Kidney (tissue), 14 donors: ENCODE results near the gene ADIG. TPM values are rescaled to one million over a fixed set of nuclear protein-coding genes. Genes with fewer than 3 reads are reported as not detected.
"Not testable (repeated sequence)": the region's sequence is repeated elsewhere in the genome, so short reads cannot be mapped to it uniquely, and the experiment has no call there.

Experiments used
- DNase-seq, 5 donors: peaks; one replicate each; pipeline ENCODE4 v3.0.0-alpha.2; 2013 to 2020
- FAIRE-seq: peaks from 2 replicates; lab custom pipeline; 2012; peaks lifted over from hg19 to GRCh38; lab: Jason Lieb, UNC
- H3K27ac ChIP-seq, 2 donors: one replicate each; pipeline ENCODE4 v1.7.0; 2013; ENCODE audit warnings: low read depth in 2 of 2, low read length in 2 of 2, inconsistent platforms in 1 of 2
- H3K27me3 ChIP-seq: one replicate; pipeline ENCODE4 v1.7.1; 2013; ENCODE audit warnings: low read length, inconsistent platforms; ENCODE audit not compliant: control insufficient read depth, insufficient read depth
- H3K36me3 ChIP-seq, 3 donors: one replicate each; pipeline versions ENCODE4 v1.7.0 to v1.7.1; 2013; ENCODE audit warnings: low read length in 3 of 3, control low read depth in 1 of 3, inconsistent platforms in 1 of 3; ENCODE audit not compliant: insufficient read depth in 3 of 3, control insufficient read depth in 2 of 3
- H3K4me1 ChIP-seq, 3 donors: one replicate each; pipeline versions ENCODE4 v1.7.0 to v1.7.1; 2013; ENCODE audit warnings: low read length in 3 of 3, inconsistent platforms in 1 of 3, low read depth in 1 of 3; ENCODE audit not compliant: control insufficient read depth in 2 of 3, insufficient read depth in 2 of 3
- H3K4me3 ChIP-seq, 3 donors: one replicate each; pipeline versions ENCODE4 v1.7.0 to v1.8.1; 2013; ENCODE audit warnings: low read length in 3 of 3, control low read depth in 1 of 3, inconsistent platforms in 1 of 3
- H3K9ac ChIP-seq, 3 donors: one replicate each; pipeline versions ENCODE4 v1.7.0 to v1.7.1; 2013; ENCODE audit warnings: low read length in 3 of 3, control low read depth in 1 of 3, inconsistent platforms in 1 of 3
- H3K9me3 ChIP-seq, 3 donors: one replicate each; pipeline versions ENCODE4 v1.7.0 to v1.7.1; 2013; ENCODE audit warnings: low read length in 3 of 3, control low read depth in 1 of 3, inconsistent platforms in 1 of 3; ENCODE audit not compliant: control insufficient read depth in 2 of 3, insufficient read depth in 1 of 3
- intact Hi-C: fragments of 100-400 bp; cut with DNase I; formaldehyde crosslinking; loops from one replicate; pipeline ENCODE4 v1.11.1; 2022
- polyA plus RNA-seq: library from polyadenylated mRNA; stranded (reverse); fragments of 350-450 nt; fragmentation: Illumina TruSeq; extraction: RNeasy Lipid Tissue Mini Kit (QIAGEN cat#74804); gene quantifications from one replicate; pipeline ENCODE4 v1.2.3, GENCODE V29; 2014; ENCODE audit warnings: low read depth, low replicate concordance; ENCODE audit not compliant: insufficient read depth
- total RNA-seq: library from RNA; stranded (reverse); fragmentation: NEBNext Ultra II Directional; extraction: Animal tissue kit (Norgen Biotek cat#: 25700); gene quantifications from one replicate; pipeline ENCODE4 v1.2.1, GENCODE V29; 2021
- TF ChIP-seq, protein P1 (sequence below): IDR thresholded peaks from 3 replicates; pipeline ENCODE4 v1.5.1; 2012; ENCODE audit warnings: mild to moderate bottlenecking, moderate library complexity, borderline replicate concordance; ENCODE audit not compliant: insufficient read depth; ENCODE audit errors: extremely low read depth
- donor health status: control.
- donor health status: control.
- donor health status: control.
- donor health status: control.
- donor health status: control.
- donor health status: DM: yes; HTN: yes; CAD: no.
- donor health status: Normal renal cell carcinoma (clear cell type).

Gene ADIG
- total and polyA plus RNA-seq, 2 donors from 2014 or later, result 0.58 TPM; not detected in 1

DNA sequence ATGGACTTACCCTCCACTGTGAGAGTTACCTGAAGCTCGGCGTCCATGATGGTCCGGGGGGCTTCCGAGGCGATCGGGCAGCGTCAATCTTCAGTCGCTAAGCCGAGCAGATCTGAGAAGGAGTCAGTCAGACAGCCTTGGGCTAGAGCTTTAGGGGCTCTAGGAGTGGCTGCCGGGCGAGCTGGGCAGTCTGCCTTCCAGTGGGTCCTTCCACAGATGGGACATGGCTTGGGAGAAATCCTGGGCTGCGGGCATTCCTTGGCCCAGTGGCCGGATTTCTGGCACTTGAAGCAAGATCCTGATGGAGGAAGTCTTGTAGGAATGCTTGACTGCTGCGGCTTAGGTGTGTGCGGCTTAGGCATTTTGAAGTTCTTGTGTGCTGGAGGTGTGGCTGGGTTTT is 14.9 kb downstream of the ADIG start:
- H3K4me1 ChIP-seq, intact Hi-C loops, H3K9me3 ChIP-seq, FAIRE-seq, DNase-seq, H3K27me3 ChIP-seq, H3K36me3 ChIP-seq, H3K9ac ChIP-seq, H3K4me3 ChIP-seq, H3K27ac ChIP-seq: not testable (repeated sequence)

DNA sequence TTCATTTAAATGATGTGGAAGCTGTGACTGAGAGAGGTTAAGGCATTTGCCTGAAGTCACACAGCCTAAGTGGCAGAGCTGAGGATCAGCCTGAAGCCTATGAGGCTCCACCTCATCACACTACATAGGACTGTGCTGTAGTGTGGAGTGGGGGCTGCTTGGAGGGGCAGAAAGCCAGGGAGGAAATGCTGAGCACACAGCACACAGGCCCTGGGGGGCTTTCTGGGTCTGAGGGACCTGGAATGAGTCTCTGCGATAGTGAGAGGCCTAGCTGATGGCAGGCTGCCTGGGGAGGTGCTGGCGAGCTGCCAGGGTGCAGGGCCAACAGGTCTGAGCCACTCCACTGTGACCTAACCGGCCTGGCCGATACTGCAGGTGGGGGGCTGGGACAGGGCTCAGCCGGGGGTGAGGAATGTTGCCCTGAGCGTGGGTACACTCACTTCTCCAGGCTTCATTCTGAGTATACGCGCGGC is 18.4 kb downstream of the ADIG start:
- Histone ChIP-seq H3K36me3 (no peaks in the 10 kb centered on the region), H3K9ac (no peak overlapping the region), H3K9me3 (no peaks in the 10 kb centered on the region), H3K27ac (peak overlapping the region; percentile 38 to 71), H3K4me3 (no peak overlapping the region), H3K27me3 (no peaks in the 10 kb centered on the region), H3K4me1 (peaks cover 0 to 13% (median 0%) of the 10 kb centered on the region in 3 donors)
- TF ChIP-seq, protein P1, sequence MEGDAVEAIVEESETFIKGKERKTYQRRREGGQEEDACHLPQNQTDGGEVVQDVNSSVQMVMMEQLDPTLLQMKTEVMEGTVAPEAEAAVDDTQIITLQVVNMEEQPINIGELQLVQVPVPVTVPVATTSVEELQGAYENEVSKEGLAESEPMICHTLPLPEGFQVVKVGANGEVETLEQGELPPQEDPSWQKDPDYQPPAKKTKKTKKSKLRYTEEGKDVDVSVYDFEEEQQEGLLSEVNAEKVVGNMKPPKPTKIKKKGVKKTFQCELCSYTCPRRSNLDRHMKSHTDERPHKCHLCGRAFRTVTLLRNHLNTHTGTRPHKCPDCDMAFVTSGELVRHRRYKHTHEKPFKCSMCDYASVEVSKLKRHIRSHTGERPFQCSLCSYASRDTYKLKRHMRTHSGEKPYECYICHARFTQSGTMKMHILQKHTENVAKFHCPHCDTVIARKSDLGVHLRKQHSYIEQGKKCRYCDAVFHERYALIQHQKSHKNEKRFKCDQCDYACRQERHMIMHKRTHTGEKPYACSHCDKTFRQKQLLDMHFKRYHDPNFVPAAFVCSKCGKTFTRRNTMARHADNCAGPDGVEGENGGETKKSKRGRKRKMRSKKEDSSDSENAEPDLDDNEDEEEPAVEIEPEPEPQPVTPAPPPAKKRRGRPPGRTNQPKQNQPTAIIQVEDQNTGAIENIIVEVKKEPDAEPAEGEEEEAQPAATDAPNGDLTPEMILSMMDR, result no peak
- intact Hi-C loops, result no loop called here
- peak; percentile 46 to 96 (median 71) for DNase-seq
- no peak for FAIRE-seq

DNA sequence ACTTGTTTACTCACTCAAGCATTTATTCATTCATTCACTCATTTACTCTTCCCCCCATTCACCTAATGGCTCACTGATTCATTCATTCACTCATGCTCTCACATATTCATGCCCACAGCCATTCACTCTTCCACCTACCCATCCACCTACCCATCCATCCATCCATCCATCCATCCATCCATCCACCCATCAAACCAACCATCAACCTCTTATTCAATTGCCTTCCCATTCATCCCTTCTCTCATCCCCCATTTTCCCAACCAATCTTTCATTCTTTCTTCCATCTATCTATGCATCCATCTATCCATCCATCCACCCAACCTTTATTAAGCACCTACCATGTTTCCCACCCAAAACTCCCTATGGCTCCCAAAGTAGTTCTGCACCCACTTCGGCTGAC is 19.1 kb downstream of the ADIG start:
- Histone ChIP-seq H3K36me3 (no peaks in the 10 kb centered on the region), H3K27ac (peak overlapping the region; percentile 38 to 53)

More for the DNA sequence above, 19.1 kb downstream of the ADIG start:
- Histone ChIP-seq H3K9me3 (no peaks in the 10 kb centered on the region), H3K4me3 (no peak overlapping the region), H3K4me1 (peaks cover 0 to 13% (median 0%) of the 10 kb centered on the region in 3 donors), H3K9ac (no peak overlapping the region), H3K27me3 (no peaks in the 10 kb centered on the region)
- DNase-seq (no peak), FAIRE-seq (no peak)
- TF ChIP-seq, protein P1, result no peak
- intact Hi-C loops, result no loop called here
